ENCODE data around the gene DEK. TPM values are rescaled to one million over a fixed set of nuclear protein-coding genes. Genes with fewer than 3 reads are reported as not detected.

Gene DEK
- total RNA-seq, 1 experiment from 2014 or later = 148 TPM

GRCh38 chr6:18280084-18280483, 15.8 kb upstream of the DEK start:
- no peaks in the 10 kb centered on the region for H3K36me3 Mint-ChIP-seq (ENCODE audit: insufficient read depth, unreplicated experiment)
- intact Hi-C loops (cut with micrococcal nuclease) = no loop called here
- no peak overlapping the region for H3K27ac Mint-ChIP-seq (ENCODE audit: low read depth, unreplicated experiment)
- DNase-seq (ENCODE audit: unreplicated experiment) = peak; percentile 25
- TF ChIP-seq CTCF (IDR thresholded peaks at IDR 0.05; ENCODE audit: unreplicated experiment) = no peak
- no peaks in the 10 kb centered on the region for H3K4me1 Mint-ChIP-seq (ENCODE audit: insufficient read depth, unreplicated experiment)
- ChIA-PET POLR2A (interaction anchor here (1.0 kb wide), 1 partner anchor 10 kb away, joined by 4 read pairs; no protein-coding TSS in a partner anchor), CTCF (interaction anchor here (0.6 kb wide), 2 partner anchors 19 to 224 kb away, joined by 3 to 4 read pairs; no protein-coding TSS in a partner anchor)
- no peaks in the 10 kb centered on the region for H3K9me3 Mint-ChIP-seq (ENCODE audit: unreplicated experiment)
- no peak overlapping the region for H3K4me3 Mint-ChIP-seq (ENCODE audit: unreplicated experiment)
- BruUV-seq (replicated peaks) = no TSS peak
- peaks cover 29% of the 10 kb centered on the region for H3K27me3 Mint-ChIP-seq (ENCODE audit: insufficient read depth, unreplicated experiment)

GRCh38 chr6:18279422-18279821, 15.1 kb upstream of the DEK start:
- intact Hi-C loops (cut with micrococcal nuclease) = no loop called here
- no peak for TF ChIP-seq CTCF (IDR thresholded peaks at IDR 0.05; ENCODE audit: unreplicated experiment)
- Mint-ChIP-seq H3K4me3 (ENCODE audit: unreplicated experiment) (no peak overlapping the region), H3K4me1 (ENCODE audit: insufficient read depth, unreplicated experiment) (no peaks in the 10 kb centered on the region), H3K9me3 (ENCODE audit: unreplicated experiment) (no peaks in the 10 kb centered on the region), H3K36me3 (ENCODE audit: insufficient read depth, unreplicated experiment) (no peaks in the 10 kb centered on the region), H3K27ac (ENCODE audit: low read depth, unreplicated experiment) (no peak overlapping the region), H3K27me3 (ENCODE audit: insufficient read depth, unreplicated experiment) (peaks cover 29% of the 10 kb centered on the region)
- ChIA-PET CTCF (no interaction called here), POLR2A (interaction anchor here (0.6 kb wide), 1 partner anchor 27 kb away, joined by 3 read pairs; no protein-coding TSS in a partner anchor)
- no peak for DNase-seq (ENCODE audit: unreplicated experiment)
- BruUV-seq (replicated peaks) = no TSS peak

GRCh38 chr6:18277237-18278006, 13.1 kb upstream of the DEK start:
- Mint-ChIP-seq H3K27ac (ENCODE audit: low read depth, unreplicated experiment) (no peak overlapping the region), H3K27me3 (ENCODE audit: insufficient read depth, unreplicated experiment) (peaks cover 29% of the 10 kb centered on the region), H3K4me1 (ENCODE audit: insufficient read depth, unreplicated experiment) (no peaks in the 10 kb centered on the region), H3K9me3 (ENCODE audit: unreplicated experiment) (no peaks in the 10 kb centered on the region), H3K36me3 (ENCODE audit: insufficient read depth, unreplicated experiment) (no peaks in the 10 kb centered on the region), H3K4me3 (ENCODE audit: unreplicated experiment) (peak overlapping the region; percentile 68)
- POLR2A ChIA-PET = interaction anchor here (0.5 kb wide), 1 partner anchor 10 kb away, joined by 3 read pairs; no protein-coding TSS in a partner anchor
- intact Hi-C loops (cut with micrococcal nuclease) = no loop called here
- BruUV-seq (replicated peaks) = no TSS peak
- TF ChIP-seq CTCF (IDR thresholded peaks at IDR 0.05; ENCODE audit: unreplicated experiment) = no peak
- CTCF ChIA-PET = interaction anchor here (0.6 kb wide), 1 partner anchor 25 kb away, joined by 3 read pairs; no protein-coding TSS in a partner anchor
- DNase-seq (ENCODE audit: unreplicated experiment) = no peak

GRCh38 chr6:18276610-18277236, 12.4 kb upstream of the DEK start:
- no TSS peak for BruUV-seq (replicated peaks)
- H3K4me3 Mint-ChIP-seq (ENCODE audit: unreplicated experiment) = peak overlapping the region; percentile 68
- intact Hi-C loops (cut with micrococcal nuclease) = no loop called here
- no peak overlapping the region for H3K27ac Mint-ChIP-seq (ENCODE audit: low read depth, unreplicated experiment)
- no peaks in the 10 kb centered on the region for H3K36me3 Mint-ChIP-seq (ENCODE audit: insufficient read depth, unreplicated experiment)
- ChIA-PET POLR2A (interaction anchor here (0.5 kb wide), 1 partner anchor 9 kb away, joined by 3 read pairs; no protein-coding TSS in a partner anchor), CTCF (no interaction called here)
- DNase-seq (ENCODE audit: unreplicated experiment) = no peak
- H3K27me3 Mint-ChIP-seq (ENCODE audit: insufficient read depth, unreplicated experiment) = peaks cover 24% of the 10 kb centered on the region
- no peaks in the 10 kb centered on the region for H3K4me1 Mint-ChIP-seq (ENCODE audit: insufficient read depth, unreplicated experiment)
- no peaks in the 10 kb centered on the region for H3K9me3 Mint-ChIP-seq (ENCODE audit: unreplicated experiment)
- no peak for TF ChIP-seq CTCF (IDR thresholded peaks at IDR 0.05; ENCODE audit: unreplicated experiment)

Data from MCF 10A (cell line).